Inflammatory macrophage treated with lipopolysaccharide for 1 hour (primary cell): ENCODE measurements around the gene BCAS3.

Experiments used
- DNase-seq, 2 donors: peaks; one replicate each; pipeline ENCODE4 v3.0.0-alpha.2; 2020 to 2022

BCAS3 gene

GRCh38 chr17:61404913-61405685 lies 727.4 kb downstream of the BCAS3 start:
- DNase-seq: no peak

DNA sequence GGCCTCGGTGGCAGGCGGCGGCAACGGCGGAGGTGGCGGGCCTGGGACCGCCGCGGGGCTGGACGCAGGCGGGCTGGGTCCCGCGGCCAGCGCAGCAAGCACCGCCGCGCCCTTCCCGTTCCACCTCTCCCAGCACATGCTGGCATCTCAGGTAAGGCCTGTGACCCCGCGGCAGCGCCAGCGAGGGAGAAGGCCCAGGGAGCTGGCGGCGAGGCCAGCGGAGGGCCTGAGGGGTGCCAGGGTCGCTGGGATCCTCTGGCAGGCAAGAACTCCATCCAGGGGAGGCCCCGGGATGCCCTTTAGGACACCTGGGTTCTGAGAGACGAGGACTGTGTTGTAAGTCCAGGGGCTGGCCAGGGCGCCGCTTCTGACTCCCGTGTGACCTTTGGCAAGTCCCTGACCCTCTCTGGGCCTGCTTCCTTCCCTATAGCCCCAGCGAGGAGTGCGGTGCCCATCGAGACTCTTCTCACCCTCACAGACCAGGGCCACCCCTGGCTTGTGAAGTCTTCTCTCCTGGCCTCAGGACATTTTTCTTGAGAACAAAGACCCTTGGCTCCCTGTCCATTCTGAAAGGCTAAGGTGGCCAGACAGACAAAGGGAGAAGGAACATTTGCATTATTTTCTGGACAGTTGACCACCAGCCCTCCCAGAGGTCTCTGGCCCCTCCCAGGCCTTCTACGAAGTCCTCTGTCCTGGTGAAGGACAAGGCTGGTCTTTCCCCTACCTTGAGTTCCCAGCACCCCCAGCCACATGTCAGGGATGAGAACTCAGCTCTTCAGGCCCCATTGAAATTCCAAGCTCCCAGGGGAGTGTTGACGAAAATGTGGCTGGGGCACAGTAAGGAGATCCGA lies 728.3 kb downstream of the BCAS3 start:
- DNase-seq: no peak

- DNase-seq: no peak
These were observed 728.8 kb downstream of the BCAS3 start for GRCh38 chr17:61406537-61406845.

GRCh38 chr17:61406971-61407911 lies 729.6 kb downstream of the BCAS3 start:
- DNase-seq: no peak

DNA sequence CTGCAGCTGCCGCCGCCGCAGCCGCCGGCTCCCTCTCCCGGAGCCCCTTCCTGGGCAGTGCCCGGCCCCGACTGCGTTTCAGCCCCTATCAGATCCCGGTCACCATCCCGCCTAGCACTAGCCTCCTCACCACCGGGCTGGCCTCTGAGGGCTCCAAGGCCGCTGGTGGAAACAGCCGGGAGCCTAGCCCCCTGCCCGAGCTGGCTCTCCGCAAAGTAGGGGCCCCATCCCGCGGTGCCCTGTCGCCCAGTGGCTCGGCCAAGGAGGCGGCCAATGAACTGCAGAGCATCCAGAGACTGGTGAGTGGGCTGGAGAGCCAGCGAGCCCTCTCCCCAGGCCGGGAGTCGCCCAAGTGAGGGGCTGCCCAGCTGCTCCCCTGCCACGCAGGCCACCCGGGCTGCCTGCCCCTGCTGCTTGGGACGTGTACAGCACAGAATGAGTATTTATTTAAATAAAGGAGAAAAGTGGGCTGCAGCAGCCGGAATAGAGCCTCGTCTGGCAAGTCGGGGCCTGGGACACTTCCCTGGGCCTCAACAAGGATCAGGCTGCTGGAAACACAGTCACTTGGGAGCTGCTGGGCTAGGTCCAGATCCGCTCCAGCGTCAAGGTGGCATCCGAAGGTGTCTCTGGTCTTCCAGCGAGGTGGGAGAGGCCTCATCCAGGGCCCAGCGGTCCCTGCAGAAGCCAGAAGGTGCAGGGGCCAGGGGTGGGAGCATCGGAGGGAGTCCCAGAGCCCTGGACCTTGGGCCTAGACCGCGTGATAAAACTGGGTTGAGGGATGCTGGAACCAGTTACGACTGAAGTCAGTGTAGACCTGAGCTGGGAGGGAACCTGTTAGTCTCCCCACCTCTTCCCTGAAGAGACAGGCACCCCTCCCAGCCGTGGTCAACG lies 730.7 kb downstream of the BCAS3 start:
- no peak for DNase-seq

- peak; percentile 26 to 66 for DNase-seq
These were observed 731.9 kb downstream of the BCAS3 start for GRCh38 chr17:61409301-61410112.

GRCh38 chr17:61410141-61411010 lies 732.7 kb downstream of the BCAS3 start:
- DNase-seq: peak in 1 of 2 donors; percentile 61

DNA sequence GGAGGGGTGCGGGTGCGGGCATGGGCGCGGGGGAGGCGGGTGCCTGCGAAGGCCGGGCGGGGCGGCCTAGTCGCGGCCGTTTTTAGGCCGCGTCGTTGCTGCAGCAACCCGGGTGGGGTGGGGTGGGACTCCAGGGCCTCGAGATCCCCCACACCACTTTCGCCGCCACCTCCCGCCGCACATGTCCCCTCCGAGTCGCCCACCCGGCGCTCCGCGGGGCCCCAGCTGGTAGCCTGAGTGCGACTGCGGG lies 733.3 kb downstream of the BCAS3 start:
- no peak for DNase-seq

- DNase-seq: no peak
These were observed 733.9 kb downstream of the BCAS3 start for GRCh38 chr17:61411261-61412142.

- DNase-seq: peak; percentile 52 to 87
These were observed 734.6 kb downstream of the BCAS3 start for GRCh38 chr17:61412143-61412859.

GRCh38 chr17:61412860-61413660 lies 735.4 kb downstream of the BCAS3 start:
- no peak for DNase-seq

DNA sequence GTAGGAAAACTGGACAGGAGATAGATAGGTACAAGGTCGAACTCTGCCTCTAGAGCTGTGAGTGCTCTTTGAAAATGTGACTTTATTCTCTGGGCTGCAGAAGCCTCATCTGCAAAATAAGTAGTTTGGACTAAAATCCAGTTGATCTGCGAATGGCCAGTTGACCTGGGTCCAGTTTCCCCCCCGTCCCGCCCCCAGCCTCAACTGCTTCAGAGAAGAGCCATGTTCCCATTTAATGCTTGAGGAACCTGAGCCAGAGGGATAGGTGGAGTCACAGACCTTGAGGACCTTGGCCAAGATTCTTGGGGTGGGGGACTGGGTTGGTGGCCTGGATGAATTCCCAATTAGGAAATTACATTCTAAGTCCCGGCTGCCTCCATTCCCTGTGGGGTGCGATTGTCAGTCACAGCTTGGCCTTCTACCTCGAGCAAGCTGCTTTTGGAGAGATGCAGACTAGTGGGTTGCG lies 736.0 kb downstream of the BCAS3 start:
- DNase-seq: no peak

GRCh38 chr17:61414141-61414935 lies 736.7 kb downstream of the BCAS3 start:
- DNase-seq: no peak

- DNase-seq: no peak
These were observed 737.2 kb downstream of the BCAS3 start for GRCh38 chr17:61414936-61415251.

DNA sequence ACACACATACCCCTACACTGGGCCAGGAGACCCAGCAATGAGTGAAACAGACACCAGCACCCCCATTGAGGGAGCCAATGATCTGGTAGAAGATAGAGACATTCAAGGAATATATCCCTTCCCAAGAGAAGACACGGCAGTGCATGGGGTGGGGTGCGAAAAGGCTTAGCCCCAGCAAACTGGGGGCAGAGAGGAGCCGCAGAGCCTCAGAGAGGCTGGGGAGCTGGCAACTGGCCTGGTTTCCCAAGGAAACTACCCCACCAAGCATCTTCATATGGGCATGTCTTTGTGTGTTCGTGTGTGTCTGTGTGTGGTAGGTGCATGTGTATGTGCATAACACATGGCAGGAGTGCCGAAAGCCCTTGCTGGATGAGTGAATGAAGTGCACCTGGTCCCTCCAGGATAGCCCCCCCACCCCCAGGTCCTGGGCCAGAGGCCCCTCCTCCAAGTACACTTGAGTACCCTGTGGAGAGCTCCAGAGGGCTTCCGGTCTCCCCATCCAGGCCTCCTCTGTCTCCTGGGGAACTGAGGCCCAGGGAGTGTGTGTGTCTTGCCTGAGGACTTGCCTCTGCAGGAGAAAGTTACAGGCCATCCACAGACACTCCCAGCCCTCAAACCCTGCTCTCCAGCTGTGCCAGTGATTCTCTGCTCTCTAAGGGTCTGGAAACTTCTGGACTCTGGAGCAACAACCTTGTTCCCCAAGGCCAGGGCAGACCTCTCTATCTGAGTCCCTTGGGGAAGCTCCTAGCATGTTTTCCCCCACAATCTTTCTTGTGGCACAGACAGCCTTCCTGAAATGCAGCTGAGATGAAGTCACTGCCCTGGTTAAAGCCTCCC lies 737.9 kb downstream of the BCAS3 start:
- DNase-seq: no peak

- no peak for DNase-seq
These were observed 738.5 kb downstream of the BCAS3 start for GRCh38 chr17:61416211-61416539.
